ENCODE results near the gene GBP2. TPM values are rescaled to one million over a fixed set of nuclear protein-coding genes. Genes with fewer than 3 reads are reported as not detected.
A peak's percentile ranks its signal among the peaks of the same experiment; 100 is the strongest.

GBP2 gene
- polyA plus RNA-seq, 1 of the 3 experiments (the other 2 are of a cell fraction): 8.7 TPM

GRCh38 chr1:89065079-89065868 lies 60.6 kb downstream of the GBP2 start, which contains the start of gene GBP1:
Gene GBP1, minus strand, starts transcription at chr1:89065208. Its CDS starts 1,974 bp downstream, at chr1:89063234.
- CTCF ChIA-PET: interaction anchor here (0.9 to 1.8 kb wide), 2 partner anchors 20 to 66 kb away, joined by 4 to 6 read pairs; no protein-coding TSS in a partner anchor

More at GRCh38 chr1:89065079-89065868, 60.6 kb downstream of the GBP2 start, which contains the start of gene GBP1:
- peak within 1 kb of the TSS; percentile 71 for H3K4me2 ChIP-seq
- peak within 1 kb of the TSS; percentile 52 to 62 for H3K4me3 ChIP-seq (ENCODE audit: low read depth in 2 of 2, low read length in 1 of 2)
- H3K36me3 ChIP-seq (replicated peaks in 1 of 2; ENCODE audit: control insufficient read depth in 1 of 2, insufficient read depth in 2 of 2, low read length in 1 of 2): peaks cover 0 to 4% of the 10 kb centered on the region in 2 experiments
- POLR2A ChIA-PET: no interaction called here
- peak within 1 kb of the TSS; percentile 94 for H2AFZ ChIP-seq (ENCODE audit: low read depth)
- H3K27me3 ChIP-seq (ENCODE audit: insufficient read depth): no peaks in the 10 kb centered on the region
- H3K79me2 ChIP-seq (ENCODE audit: insufficient read depth): no peaks in the 10 kb centered on the region
- H4K20me1 ChIP-seq (ENCODE audit: insufficient read depth): no peaks in the 10 kb centered on the region
- H3F3A ChIP-seq (replicated peaks; ENCODE audit: insufficient read depth): no peaks in the 10 kb centered on the region
- H3K9me3 ChIP-seq: no peaks in the 10 kb centered on the region
- no peak for DNase-seq
- H3K9ac ChIP-seq: peak within 1 kb of the TSS; percentile 55
- peaks cover 0 to 4% of the 10 kb centered on the region in 2 experiments; a peak in 2 of 4 replicates for H3K4me1 ChIP-seq (ENCODE audit: control insufficient read depth in 1 of 2, insufficient read depth in 2 of 2, low read depth in 1 of 2, low read length in 1 of 2)
- 0 out of 2 replicates have a peak, but pooled peaks cover 4% of the 10 kb centered on the region for H3K9me2 ChIP-seq
- WGBS (ENCODE audit: low lambda C conversion rate): 41% methylated on average over 4 of the region's 4 CpGs
- TF ChIP-seq EZH2phosphoT487 (IDR thresholded peaks at IDR 0.05; ENCODE audit: borderline replicate concordance, low read depth): no peak
- TF ChIP-seq MXI1 (IDR thresholded peaks at IDR 0.05; ENCODE audit: low read depth, low read length): no peak
- TF ChIP-seq NRF1 (IDR thresholded peaks at IDR 0.05; ENCODE audit: low read depth, low read length): no peak
- no peak for TF ChIP-seq TEAD4 (IDR thresholded peaks at IDR 0.05; ENCODE audit: borderline replicate concordance, insufficient read depth)
- no peak for TF ChIP-seq NFIC (IDR thresholded peaks at IDR 0.05; ENCODE audit: borderline replicate concordance)
- no peak for TF ChIP-seq FOXJ3 (CRISPR knock-in tag; IDR thresholded peaks at IDR 0.05)
- no peak for TF ChIP-seq RAD21 (IDR thresholded peaks at IDR 0.05; ENCODE audit: low read length)
- no peak for TF ChIP-seq REST (IDR thresholded peaks at IDR 0.05; ENCODE audit: low read depth, low read length)
- TF ChIP-seq JUND (IDR thresholded peaks at IDR 0.05): no peak
- no peak for TF ChIP-seq FOXM1 (IDR thresholded peaks at IDR 0.05; ENCODE audit: low read depth)
- TF ChIP-seq RXRA (IDR thresholded peaks at IDR 0.05; ENCODE audit: borderline replicate concordance, low read depth): no peak
- no peak for TF ChIP-seq SIN3A (IDR thresholded peaks at IDR 0.05; ENCODE audit: borderline replicate concordance, low read depth, low read length)
- no peak for TF ChIP-seq FOSL2 (IDR thresholded peaks at IDR 0.05; ENCODE audit: borderline replicate concordance, low read depth)
- TF ChIP-seq RCOR1 (IDR thresholded peaks at IDR 0.05; ENCODE audit: low read length): no peak
- no peak for TF ChIP-seq MEF2A (IDR thresholded peaks at IDR 0.05; ENCODE audit: borderline replicate concordance, low read depth)
- no peak for TF ChIP-seq PBX3 (IDR thresholded peaks at IDR 0.05)
- no peak for TF ChIP-seq TCF12 (IDR thresholded peaks at IDR 0.05)
- no peak for TF ChIP-seq MAX (IDR thresholded peaks at IDR 0.05; ENCODE audit: low read depth)
- no peak for TF ChIP-seq SMC3 (IDR thresholded peaks at IDR 0.05; ENCODE audit: low read depth, low read length)
- no peak for TF ChIP-seq IRF3 (IDR thresholded peaks at IDR 0.05; ENCODE audit: low read depth, low read length)
- peak within 1 kb of the TSS; percentile 55 to 76; a peak in 3 of 4 replicates for H3K27ac ChIP-seq (ENCODE audit: low read depth in 2 of 2, low read length in 1 of 2)

All from SK-N-SH (cell line).